ENCODE results near the gene ABI3BP. TPM values are rescaled to one million over a fixed set of nuclear protein-coding genes. Genes with fewer than 3 reads are reported as not detected.

Gene ABI3BP
- total RNA-seq, 1 experiment from 2014 or later = 0.28 TPM

GRCh38 chr3:100968932-100969906 is 24.0 kb downstream of the ABI3BP start:
- Histone ChIP-seq H2BK5ac (ENCODE audit: insufficient read length, low read length) (no peak overlapping the region), H3K56ac (ENCODE audit: insufficient read length, low read depth, low read length) (no peak overlapping the region), H3K79me1 (ENCODE audit: insufficient read depth, low read depth, low read length, poor library complexity, severe bottlenecking) (no peaks in the 10 kb centered on the region), H3K9ac (ENCODE audit: extremely low read depth, insufficient read length, low read length) (no peak overlapping the region), H3K23ac (ENCODE audit: insufficient read length, low read depth, low read length) (no peak overlapping the region), H4K91ac (ENCODE audit: insufficient read length, low read depth, low read length) (no peak overlapping the region), H3T11ph (ENCODE audit: low read length) (no peak overlapping the region), H3K4me2 (ENCODE audit: insufficient read depth, insufficient read length, low read length) (no peak overlapping the region), H2AFZ (ENCODE audit: low read length) (no peak overlapping the region), H3K23me2 (ENCODE audit: insufficient read length, low read depth, low read length, poor library complexity, severe bottlenecking) (no peaks in the 10 kb centered on the region), H3K4ac (ENCODE audit: low read depth, low read length) (no peak overlapping the region), H4K20me1 (ENCODE audit: control insufficient read depth, insufficient read depth, insufficient read length) (no peaks in the 10 kb centered on the region), H3K14ac (ENCODE audit: insufficient read depth, low read length) (no peak overlapping the region), H2AK5ac (ENCODE audit: insufficient read length, low read length) (no peak overlapping the region), H4K8ac (replicated peaks; ENCODE audit: insufficient read length, low read depth, low read length) (no peak overlapping the region), H2BK12ac (ENCODE audit: insufficient read length, low read depth, low read length) (no peak overlapping the region), H2BK15ac (ENCODE audit: low read depth, low read length) (no peak overlapping the region), H2BK120ac (ENCODE audit: low read depth, low read length, poor library complexity, severe bottlenecking) (no peak overlapping the region), H3K27ac (ENCODE audit: insufficient read length, low read depth, low read length) (no peak overlapping the region), H4K5ac (ENCODE audit: insufficient read length, low read depth, low read length) (no peak overlapping the region), H3K27me3 (ENCODE audit: insufficient read depth, low read length) (no peaks in the 10 kb centered on the region), H2BK20ac (ENCODE audit: low read depth, low read length, poor library complexity, severe bottlenecking) (no peak overlapping the region), H3K4me1 (ENCODE audit: insufficient read depth, low read length) (no peaks in the 10 kb centered on the region), H3K18ac (ENCODE audit: insufficient read length, low read depth, low read length) (no peak overlapping the region), H3K9me3 (ENCODE audit: control insufficient read depth, low read depth, low read length) (no peaks in the 10 kb centered on the region), H3K79me2 (ENCODE audit: insufficient read depth, low read length) (no peaks in the 10 kb centered on the region)
- no peak for TF ChIP-seq CTCF (conservative IDR thresholded peaks at IDR 0.05)
- no peak for DNase-seq
- Mint-ChIP-seq H3K4me1 (no peaks in the 10 kb centered on the region), H3K4me3 (no peak overlapping the region), H3K27me3 (ENCODE audit: low read depth) (no peaks in the 10 kb centered on the region), H3K27ac (no peak overlapping the region), H3K9me3 (no peaks in the 10 kb centered on the region; a peak in 2 of 5 replicates), H3K36me3 (ENCODE audit: insufficient read depth in 1 of 3, low read depth in 3 of 3) (no peaks in the 10 kb centered on the region)
- no CpG with 5 or more reads among the region's 6 CpGs for WGBS (ENCODE audit: extremely low coverage, insufficient read length, low lambda C conversion rate)

Data from H9 (cell line).